NCI-H2081 treated with DMSO at 0.1 percent for 48 hours (cell line): ENCODE data around the gene PER1.
"Not testable (repeated sequence)": the region's sequence is repeated elsewhere in the genome, so short reads cannot be mapped to it uniquely, and the experiment has no call there.

Source experiments
- DNase-seq: peaks from one replicate; lab custom pipeline; 2025; lab: John Stamatoyannopoulos, UW

PER1 gene

DNA sequence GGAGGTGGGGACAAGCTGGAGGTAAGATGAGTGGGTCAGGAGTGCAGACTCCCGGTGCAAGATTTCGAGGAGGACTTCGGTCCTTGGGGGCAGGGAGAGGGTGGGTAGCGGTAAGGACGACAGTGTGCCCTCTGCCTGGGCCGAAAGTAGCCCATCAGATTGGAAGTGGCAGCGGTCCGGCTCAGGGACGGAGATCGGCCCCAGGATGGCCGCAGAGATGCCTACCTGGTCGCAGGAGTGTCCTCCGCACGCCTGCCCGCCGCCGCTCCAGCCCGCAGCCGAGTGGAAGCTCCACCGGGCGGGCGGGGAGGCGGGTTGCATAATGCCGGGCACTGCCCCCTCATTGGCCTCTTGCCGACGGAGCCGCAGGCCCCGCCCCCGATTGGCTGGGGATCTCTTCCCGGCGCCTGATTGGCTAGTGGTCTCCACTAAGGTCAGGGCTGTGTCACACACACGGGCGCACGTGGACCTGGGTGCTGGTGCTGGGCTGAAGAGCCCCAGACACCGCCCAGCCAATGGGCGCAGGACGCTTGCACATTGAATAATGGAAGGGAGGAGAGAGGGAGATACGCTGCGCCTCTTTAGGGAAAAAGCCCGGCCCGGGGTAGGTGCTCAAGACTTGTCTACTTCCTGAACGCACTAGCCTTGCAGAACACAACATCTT lies at the start of gene PER1:
Gene PER1, minus strand, starts transcription at position 293 of the 664 bp plus-strand sequence. CDS start 1,698 bp downstream, outside the sequence.
- peak; percentile 59 for DNase-seq

DNA sequence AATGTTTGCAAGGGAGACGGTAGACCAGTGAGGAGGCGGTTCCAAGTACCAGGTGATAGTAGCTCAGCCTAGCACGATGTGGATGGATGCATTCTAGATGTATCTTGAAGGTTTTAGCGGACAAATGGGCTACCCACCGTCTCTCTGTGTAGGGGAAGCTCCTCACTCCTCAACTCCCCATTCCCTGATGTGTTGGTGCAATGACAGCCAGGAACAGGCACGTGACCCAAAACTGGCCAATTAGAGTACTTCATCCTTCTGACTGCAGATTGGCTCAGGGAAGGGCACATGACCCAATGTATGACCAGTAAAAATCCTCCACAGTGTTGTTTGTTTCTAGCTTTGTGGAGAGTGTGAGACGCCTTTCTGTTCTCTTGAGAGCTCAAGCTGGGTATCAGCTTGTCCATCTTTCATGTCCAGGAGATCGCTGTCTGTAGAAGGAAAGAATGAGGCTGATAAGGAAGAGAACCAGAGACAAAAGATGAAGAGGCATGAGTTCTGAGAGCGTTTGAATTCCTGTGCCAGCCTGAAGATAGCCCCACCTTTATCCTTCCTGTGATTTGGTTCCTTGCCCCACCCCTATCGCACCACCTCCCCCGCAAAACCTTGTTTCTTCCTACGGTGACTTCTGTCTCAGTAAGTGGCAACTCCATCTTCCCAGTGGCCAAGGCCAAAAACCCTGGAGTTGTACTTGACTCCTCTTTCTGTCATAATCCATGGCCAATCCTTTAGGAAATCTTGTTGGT lies 40.0 kb upstream of the PER1 start:
- DNase-seq, result peak; percentile 76

DNA sequence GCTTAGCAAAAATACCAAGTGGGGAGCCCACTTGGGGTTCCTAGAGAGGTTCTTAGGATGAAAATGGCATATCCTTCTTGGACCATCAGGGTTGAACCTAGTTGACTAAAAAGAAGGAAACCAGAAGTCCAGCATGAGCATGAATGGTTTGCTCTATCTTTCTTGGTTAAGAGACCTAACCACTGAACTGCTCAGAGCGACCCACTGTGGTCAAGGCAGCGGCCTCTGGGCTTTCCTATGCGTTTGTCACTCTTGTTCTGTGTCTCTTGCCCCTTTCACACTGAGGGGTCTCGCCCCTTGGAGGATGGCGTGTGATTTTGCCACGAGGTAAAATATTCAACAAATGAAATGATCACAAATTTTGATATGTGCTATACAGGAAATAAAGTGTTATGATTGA lies 38.3 kb upstream of the PER1 start:
- no peak for DNase-seq

- peak; percentile 73 for DNase-seq
These were observed 37.7 kb upstream of the PER1 start, which contains the start of gene BORCS6 for GRCh38 chr17:8189711-8190477. TSS of gene BORCS6 (minus strand) at chr17:8190180. CDS start at chr17:8190140, 40 bp downstream.

DNA sequence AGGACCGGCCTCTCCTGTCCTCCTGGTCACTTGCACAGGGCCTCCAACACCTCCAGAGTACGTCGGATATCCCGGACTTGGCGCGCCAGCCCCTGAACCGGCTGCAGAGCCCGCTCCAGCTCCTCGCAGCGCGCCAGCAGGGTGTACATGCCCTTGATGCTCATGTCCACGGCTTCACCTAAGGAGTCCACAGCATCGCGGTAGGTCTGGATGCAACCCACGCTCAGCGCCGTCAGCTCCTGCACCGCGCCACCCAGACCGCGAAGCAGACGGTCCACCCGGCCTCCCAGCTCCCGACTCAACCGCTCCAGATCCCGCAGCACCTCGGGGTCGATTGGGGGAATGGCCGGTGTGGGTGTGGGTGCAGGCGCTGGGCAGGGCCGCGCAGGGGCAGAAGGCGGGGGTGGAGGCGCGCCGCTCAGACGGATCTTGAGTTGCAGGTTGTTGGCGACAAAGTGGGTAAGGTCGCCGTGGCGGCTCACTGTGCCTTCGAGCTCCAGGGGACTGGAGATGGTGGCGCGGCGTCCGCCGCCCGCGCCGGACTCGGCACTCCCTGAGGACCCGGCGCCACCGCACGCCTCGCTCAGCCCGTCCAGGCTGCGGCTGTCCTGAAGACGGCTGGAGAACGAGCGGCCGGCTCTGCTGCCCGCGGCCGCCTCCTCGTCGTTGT lies 37.0 kb upstream of the PER1 start:
- no peak for DNase-seq

DNA sequence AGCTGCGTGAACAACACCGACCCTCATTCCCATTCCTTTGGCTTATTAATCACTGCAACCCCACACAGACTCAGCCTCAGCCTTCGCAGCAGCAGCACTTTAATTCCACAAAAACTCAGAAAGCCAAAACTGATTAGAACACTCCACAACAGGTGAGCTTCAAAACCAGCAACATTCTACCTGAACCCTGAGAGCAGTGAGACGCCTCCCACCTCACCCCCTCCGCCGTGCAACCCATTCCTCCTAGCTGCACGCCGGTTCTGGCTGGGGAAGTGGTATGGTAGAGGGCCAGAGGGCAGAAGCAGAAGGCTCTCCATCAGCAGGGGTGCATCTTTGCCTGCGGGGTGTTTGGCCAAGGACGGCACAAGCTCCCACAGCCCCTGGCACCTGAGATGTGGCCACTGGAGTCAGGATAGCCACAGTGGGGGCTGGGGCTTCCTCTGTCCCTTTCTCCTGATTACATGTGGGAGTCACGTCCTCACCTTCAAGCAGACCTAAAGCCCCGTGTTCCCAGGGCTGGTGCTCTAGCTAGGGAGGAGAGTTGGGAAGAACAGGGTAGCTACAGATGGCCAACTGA lies 36.1 kb upstream of the PER1 start:
- DNase-seq, result no peak

DNA sequence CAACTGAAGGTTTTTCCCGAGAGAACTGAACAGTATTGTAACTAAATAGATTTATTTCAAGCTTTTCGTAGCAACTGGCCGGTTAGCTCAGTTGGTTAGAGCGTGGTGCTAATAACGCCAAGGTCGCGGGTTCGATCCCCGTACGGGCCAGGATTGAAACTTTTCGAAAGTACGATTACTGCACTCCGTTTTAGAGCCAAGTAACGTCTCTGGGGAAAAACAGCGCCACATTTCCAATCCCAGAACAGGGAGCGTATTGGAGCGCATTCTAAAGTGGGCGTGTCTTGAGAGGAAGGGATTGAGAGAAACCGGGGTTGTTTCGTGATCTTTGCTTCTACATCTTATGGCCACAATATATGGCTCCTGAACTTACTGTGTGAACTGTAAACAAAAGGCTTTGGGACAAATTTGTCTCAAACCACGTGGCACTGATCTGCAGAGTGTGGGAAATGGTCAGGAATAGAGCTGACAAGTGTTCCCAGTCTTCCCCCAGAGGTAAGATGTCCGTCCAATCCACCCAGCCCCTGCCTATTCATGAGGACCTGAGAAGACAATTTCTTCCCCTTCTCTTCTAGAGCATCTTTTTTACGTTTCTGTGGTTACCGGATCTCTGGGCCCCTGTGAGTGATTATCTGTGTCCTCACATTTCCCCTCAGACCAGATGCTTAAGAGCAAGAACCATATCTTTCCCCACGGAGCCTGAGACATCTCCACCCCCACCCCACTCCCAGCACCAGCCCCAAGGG lies 35.5 kb upstream of the PER1 start:
- DNase-seq, result peak; percentile 83

DNA sequence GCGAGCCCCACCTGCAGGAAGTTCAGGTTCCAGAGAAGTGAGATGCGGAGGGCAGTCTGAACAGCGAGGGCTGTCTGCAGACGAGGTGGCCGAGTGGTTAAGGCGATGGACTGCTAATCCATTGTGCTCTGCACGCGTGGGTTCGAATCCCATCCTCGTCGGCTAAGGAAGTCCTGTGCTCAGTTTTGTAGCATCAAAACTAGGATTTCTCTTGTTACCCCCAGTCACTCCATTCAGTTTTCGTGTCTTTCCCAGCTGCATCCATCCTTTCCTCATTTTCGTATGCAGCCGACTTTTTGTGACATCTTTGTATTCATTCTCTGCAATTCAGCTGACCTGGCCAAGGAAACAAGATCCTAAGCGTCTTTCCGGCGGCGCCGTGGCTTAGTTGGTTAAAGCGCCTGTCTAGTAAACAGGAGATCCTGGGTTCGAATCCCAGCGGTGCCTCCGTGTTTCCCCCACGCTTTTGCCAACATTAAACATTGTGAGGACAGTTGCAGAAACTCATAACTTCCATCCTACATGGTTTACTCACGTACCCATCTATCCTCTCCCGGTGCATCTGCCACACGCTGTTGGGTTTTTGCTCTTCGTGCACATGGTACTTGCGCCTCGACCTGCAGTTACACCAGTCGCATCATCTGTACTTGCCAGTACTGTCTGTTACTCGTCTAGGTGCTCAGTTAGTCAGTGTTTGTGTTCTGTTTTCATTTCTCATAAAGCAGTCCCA lies 34.7 kb upstream of the PER1 start:
- peak; percentile 79 for DNase-seq

DNA sequence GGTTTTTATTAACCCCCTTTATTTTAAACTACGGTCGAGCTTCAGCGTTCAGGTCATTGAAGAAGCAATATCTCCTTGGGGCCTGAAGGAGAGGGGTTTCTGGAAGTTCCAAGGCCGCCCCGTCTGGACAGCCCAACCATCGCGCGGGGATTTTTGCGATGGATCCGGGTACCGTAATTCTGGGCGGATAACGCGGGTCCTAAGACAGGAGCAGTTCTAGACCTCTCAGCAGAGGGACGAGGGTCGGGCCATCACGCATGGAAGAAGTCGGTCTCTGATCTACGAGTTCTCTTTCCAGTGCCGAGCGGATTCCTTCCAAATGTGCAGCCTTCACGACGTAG lies 34.2 kb upstream of the PER1 start:
- no peak for DNase-seq

DNA sequence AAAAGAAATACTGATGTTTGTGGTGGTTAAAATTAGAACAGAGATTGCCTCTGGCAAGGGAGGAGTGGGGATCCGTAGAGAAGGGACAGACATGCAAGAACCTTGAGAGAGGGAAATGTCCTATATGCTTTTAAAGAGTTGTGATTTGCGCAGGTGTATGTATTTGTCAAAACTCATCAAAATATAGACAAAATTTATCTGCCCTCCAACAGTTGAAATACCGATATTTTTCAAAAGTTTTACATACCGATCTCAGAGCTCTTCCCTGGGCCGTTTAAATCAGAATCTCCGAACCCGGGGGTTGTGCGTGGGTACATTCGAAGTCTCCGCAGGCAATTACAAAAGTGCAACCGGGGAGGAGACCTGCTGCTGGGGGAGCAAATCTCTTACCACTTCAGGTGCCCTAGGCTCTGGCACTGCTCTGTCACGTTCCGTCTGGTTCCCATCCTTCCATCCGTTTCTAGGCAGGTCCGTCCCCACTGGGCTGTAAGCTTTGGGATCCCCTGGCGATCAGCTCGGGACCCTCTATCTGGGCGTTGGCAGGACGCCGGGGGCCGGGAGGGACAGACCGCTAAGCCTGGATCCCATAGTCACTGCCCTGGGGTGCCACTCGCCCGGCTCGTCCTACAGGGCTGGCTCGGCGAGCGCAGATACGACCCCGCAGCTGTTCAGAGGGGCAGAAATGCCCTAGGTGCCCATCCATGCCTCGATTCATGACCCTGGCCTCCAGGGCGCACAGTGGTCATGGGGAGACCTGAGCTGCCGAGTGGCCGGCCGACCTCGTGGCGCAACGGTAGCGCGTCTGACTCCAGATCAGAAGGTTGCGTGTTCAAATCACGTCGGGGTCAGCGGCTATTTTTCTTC lies 33.6 kb upstream of the PER1 start:
- DNase-seq, result no peak

DNA sequence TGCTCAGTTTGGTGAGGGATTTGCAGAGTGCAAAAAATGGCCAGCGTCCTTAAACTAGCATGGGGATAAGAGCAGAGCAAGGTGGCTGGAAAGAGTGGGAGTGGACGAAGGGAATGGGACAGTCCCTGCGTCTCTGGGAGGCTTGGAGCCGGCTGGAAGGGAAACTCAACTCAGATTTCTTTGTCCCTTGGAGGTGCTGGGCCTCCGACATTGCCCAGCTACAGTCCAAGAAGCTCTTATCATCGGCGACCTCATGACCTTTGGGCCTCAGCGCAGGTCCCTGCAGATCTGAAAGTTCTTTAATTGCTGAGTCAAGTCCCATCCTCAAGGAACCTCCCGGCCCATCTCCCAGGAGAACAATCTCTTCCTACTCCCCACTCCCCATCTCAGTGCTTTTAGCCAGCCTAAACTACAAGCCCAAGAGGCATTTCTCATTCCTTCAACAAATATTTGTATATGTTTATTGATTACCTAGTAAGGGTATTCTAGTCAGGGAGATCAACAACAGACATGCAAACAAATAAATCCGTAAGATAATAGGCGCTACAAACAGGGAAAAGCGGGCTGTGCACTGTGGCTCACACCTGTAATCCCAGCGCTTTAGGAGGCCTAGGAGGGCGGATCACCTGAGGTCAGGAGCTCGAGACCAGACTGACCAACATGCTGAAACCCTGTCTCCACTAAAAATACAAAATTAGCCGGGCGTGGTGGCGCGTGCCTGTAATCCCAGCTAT lies 25.0 kb upstream of the PER1 start:
- DNase-seq, result no peak

DNA sequence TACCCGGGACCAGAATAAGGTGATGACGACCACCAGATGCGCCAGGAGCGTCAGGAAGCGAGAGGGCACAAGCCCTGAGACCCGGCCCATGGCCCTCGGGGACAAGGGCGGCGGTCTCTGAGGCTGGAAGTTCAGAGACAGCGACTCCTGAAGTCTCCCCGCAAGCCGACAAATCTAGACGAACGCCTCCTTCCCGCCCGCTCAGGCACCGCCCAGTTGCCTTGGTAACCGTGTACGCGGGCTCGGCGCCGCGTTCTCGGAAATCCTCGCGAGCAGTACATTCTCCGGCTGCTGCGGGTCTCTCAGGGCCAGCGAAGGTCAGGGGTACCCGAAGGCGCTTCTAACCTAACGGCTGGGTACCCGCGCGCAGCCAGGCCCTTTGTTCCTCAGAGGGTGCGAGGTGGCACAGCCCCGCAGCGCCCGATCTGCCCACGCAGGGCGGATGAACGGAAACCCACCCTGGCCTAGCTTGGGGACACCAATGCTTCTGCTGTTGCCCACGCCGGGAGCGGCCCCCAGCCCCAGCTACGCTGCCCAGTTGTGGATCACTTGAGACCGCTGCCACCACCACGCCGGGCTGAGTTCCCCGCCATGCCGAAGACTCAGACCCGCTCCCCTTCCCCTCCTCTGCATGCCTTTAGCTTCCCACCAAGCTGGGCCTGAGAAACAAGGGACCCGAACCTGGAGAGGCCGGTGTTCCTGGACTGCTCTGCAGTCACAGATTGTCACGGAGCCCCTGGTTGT lies 24.2 kb upstream of the PER1 start, which contains the start of gene TMEM107:
Gene TMEM107, minus strand, starts transcription at position 184 of the 744 bp plus-strand sequence. Its CDS starts 94 bp downstream, at position 90.
- DNase-seq, result peak; percentile 19

DNA sequence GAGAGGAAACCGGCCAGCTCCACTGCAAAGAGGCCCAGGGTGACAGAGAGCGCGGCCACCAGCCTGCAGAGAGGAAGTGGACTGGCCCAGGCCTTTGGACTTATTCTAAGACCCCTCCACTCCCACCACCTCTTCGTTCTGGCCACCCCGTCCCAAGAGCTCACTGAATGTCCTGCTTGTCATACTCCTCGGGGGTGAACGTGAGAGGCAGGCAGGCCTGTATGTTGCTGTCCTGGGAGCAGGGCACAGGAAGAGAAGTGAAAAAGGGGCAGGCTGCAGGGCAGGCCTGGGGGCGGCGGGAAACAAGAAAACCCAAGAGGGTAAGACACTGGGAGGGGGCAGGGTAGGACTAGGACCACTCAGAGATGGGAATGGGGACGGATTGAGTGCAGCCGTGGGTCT lies 23.6 kb upstream of the PER1 start:
- no peak for DNase-seq

- DNase-seq, result no peak
These were observed 21.7 kb upstream of the PER1 start for GRCh38 chr17:8173871-8174322.

- DNase-seq, result peak; percentile 81
These were observed 21.1 kb upstream of the PER1 start for GRCh38 chr17:8173056-8173870.

GRCh38 chr17:8170186-8170585 lies 18.0 kb upstream of the PER1 start:
- not testable (repeated sequence) for DNase-seq

- DNase-seq, result no peak
These were observed 15.3 kb upstream of the PER1 start for GRCh38 chr17:8167526-8167925.
